VCaP (cell line): ENCODE results near the gene CNOT4.
"Not testable (repeated sequence)": the region's sequence is repeated elsewhere in the genome, so short reads cannot be mapped to it uniquely, and the experiment has no call there.

ENCODE experiments used
- H3K27ac ChIP-seq: fragments of 450-650 bp; 2 replicates; pipeline ENCODE4 v1.5.1; 2017
- CTCF ChIP-seq: fragments of 450-650 bp; conservative IDR thresholded peaks from 2 replicates; pipeline ENCODE4 v1.5.1; 2017; ENCODE audit warnings: mild to moderate bottlenecking, moderate library complexity

Gene CNOT4

GRCh38 chr7:135448753-135449152, 61.1 kb downstream of the CNOT4 start:
- H3K27ac ChIP-seq: no peak overlapping the region
- no peak for TF ChIP-seq CTCF

GRCh38 chr7:135447748-135448147, 62.2 kb downstream of the CNOT4 start:
- H3K27ac ChIP-seq: no peak overlapping the region
- TF ChIP-seq CTCF: no peak

GRCh38 chr7:135445690-135446089, 64.2 kb downstream of the CNOT4 start:
- H3K27ac ChIP-seq: no peak overlapping the region
- no peak for TF ChIP-seq CTCF

- not testable (repeated sequence) for H3K27ac ChIP-seq
Measured at GRCh38 chr7:135445266-135445665, 64.6 kb downstream of the CNOT4 start.

- TF ChIP-seq CTCF: no peak
- no peak overlapping the region for H3K27ac ChIP-seq
Measured at GRCh38 chr7:135441791-135442190, 68.1 kb downstream of the CNOT4 start.

- TF ChIP-seq CTCF: no peak
- no peak overlapping the region for H3K27ac ChIP-seq
Measured at GRCh38 chr7:135434047-135434446, 75.9 kb downstream of the CNOT4 start.

- no peak for TF ChIP-seq CTCF
- no peak overlapping the region for H3K27ac ChIP-seq
Measured at GRCh38 chr7:135430626-135431025, 79.3 kb downstream of the CNOT4 start.

GRCh38 chr7:135428879-135429278, 81.0 kb downstream of the CNOT4 start:
- no peak for TF ChIP-seq CTCF
- no peak overlapping the region for H3K27ac ChIP-seq
